Measurements from ENCODE around the gene NDUFS6.
"Not testable (repeated sequence)": the region's sequence is repeated elsewhere in the genome, so short reads cannot be mapped to it uniquely, and the experiment has no call there.

Gene NDUFS6

GRCh38 chr5:1799110-1799601 lies 2.1 kb upstream of the NDUFS6 start:
- DNase-seq: no peak

- peak; percentile 88 for DNase-seq
Observed at GRCh38 chr5:1799602-1800471, 1.4 kb upstream of the NDUFS6 start, which contains the start of gene MRPL36. Gene MRPL36 (minus strand): TSS chr5:1799837. CDS start chr5:1798935, 902 bp downstream.

GRCh38 chr5:1800472-1801221 lies 560 bp upstream of the NDUFS6 start:
- DNase-seq: peak; percentile 43

GRCh38 chr5:1801967-1802295 lies 724 bp downstream of the NDUFS6 start:
- no peak for DNase-seq

- DNase-seq: no peak
Observed at GRCh38 chr5:1803192-1803591, 2.0 kb downstream of the NDUFS6 start.

- DNase-seq: no peak
Observed at GRCh38 chr5:1804001-1804690, 2.9 kb downstream of the NDUFS6 start.

GRCh38 chr5:1805326-1805725 lies 4.1 kb downstream of the NDUFS6 start:
- DNase-seq: no peak

- no peak for DNase-seq
Observed at GRCh38 chr5:1805736-1806135, 4.5 kb downstream of the NDUFS6 start.

- no peak for DNase-seq
Observed at GRCh38 chr5:1806199-1806598, 5.0 kb downstream of the NDUFS6 start.

GRCh38 chr5:1806974-1807373 lies 5.8 kb downstream of the NDUFS6 start:
- DNase-seq: no peak

GRCh38 chr5:1807451-1808185 lies 6.4 kb downstream of the NDUFS6 start:
- DNase-seq: no peak

- no peak for DNase-seq
Observed at GRCh38 chr5:1808439-1808838, 7.2 kb downstream of the NDUFS6 start.

GRCh38 chr5:1809416-1810035 lies 8.3 kb downstream of the NDUFS6 start:
- no peak for DNase-seq

GRCh38 chr5:1810581-1811101 lies 9.4 kb downstream of the NDUFS6 start:
- DNase-seq: no peak

- no peak for DNase-seq
Observed at GRCh38 chr5:1814183-1815020, 13.2 kb downstream of the NDUFS6 start.

GRCh38 chr5:1815071-1815786 lies 14.0 kb downstream of the NDUFS6 start:
- no peak for DNase-seq

- no peak for DNase-seq
Observed at GRCh38 chr5:1815881-1816292, 14.7 kb downstream of the NDUFS6 start.

GRCh38 chr5:1816495-1817089 lies 15.4 kb downstream of the NDUFS6 start:
- DNase-seq: not testable (repeated sequence)

GRCh38 chr5:1817261-1818043 lies 16.2 kb downstream of the NDUFS6 start:
- no peak for DNase-seq
